ENCODE data around the gene ATP7B. TPM values are rescaled to one million over a fixed set of nuclear protein-coding genes. Genes with fewer than 3 reads are reported as not detected.

ATP7B gene
- total RNA-seq, 2 donors from 2014 or later, result 20.4 to 29.2 TPM

- H3K36me3 Mint-ChIP-seq (ENCODE audit: low read depth), result no peaks in the 10 kb centered on the region
- H3K27me3 Mint-ChIP-seq (ENCODE audit: insufficient read depth), result no peaks in the 10 kb centered on the region
- H3K27ac ChIP-seq (ENCODE audit: low read depth, low read length), result no peak overlapping the region
- no peak for TF ChIP-seq CTCF (conservative IDR thresholded peaks at IDR 0.05)
- H3K4me3 ChIP-seq (ENCODE audit: low read length), result no peak overlapping the region
- no peak overlapping the region for H3K4me3 Mint-ChIP-seq
- no peak overlapping the region for H3K9ac ChIP-seq (ENCODE audit: extremely low read depth, low read length, poor library complexity, severe bottlenecking)
- no peaks in the 10 kb centered on the region for H3K9me3 Mint-ChIP-seq
- no peaks in the 10 kb centered on the region for H3K9me3 ChIP-seq (ENCODE audit: control insufficient read depth, low read length)
- no peaks in the 10 kb centered on the region for H3K36me3 ChIP-seq (ENCODE audit: control insufficient read depth, insufficient read depth, low read length)
- no peaks in the 10 kb centered on the region for H3K4me1 ChIP-seq (ENCODE audit: control insufficient read depth, insufficient read depth, low read length)
- H3K27ac Mint-ChIP-seq, result no peak overlapping the region
- 94% methylated on average over 4 to 6 of the region's 6 CpGs for WGBS, 2 experiments (ENCODE audit: insufficient coverage in 1 of 2, insufficient read length in 1 of 2)
- no peaks in the 10 kb centered on the region for H3K4me1 Mint-ChIP-seq
- no peak for DNase-seq
- peaks cover 2% of the 10 kb centered on the region for H3K27me3 ChIP-seq (ENCODE audit: control insufficient read depth, insufficient read depth, low read length, poor library complexity, severe bottlenecking)
Observed at GRCh38 chr13:51905787-51906186, 105.5 kb downstream of the ATP7B start.

- Mint-ChIP-seq H3K4me3 (no peak overlapping the region), H3K27me3 (ENCODE audit: insufficient read depth) (no peaks in the 10 kb centered on the region), H3K9me3 (no peaks in the 10 kb centered on the region), H3K36me3 (ENCODE audit: low read depth) (no peaks in the 10 kb centered on the region), H3K4me1 (no peaks in the 10 kb centered on the region), H3K27ac (no peak overlapping the region)
- H3K27me3 ChIP-seq (ENCODE audit: control insufficient read depth, insufficient read depth, low read length, poor library complexity, severe bottlenecking), result peaks cover 12% of the 10 kb centered on the region
- no peaks in the 10 kb centered on the region for H3K4me1 ChIP-seq (ENCODE audit: control insufficient read depth, insufficient read depth, low read length)
- H3K9ac ChIP-seq (ENCODE audit: extremely low read depth, low read length, poor library complexity, severe bottlenecking), result no peak overlapping the region
- H3K36me3 ChIP-seq (ENCODE audit: control insufficient read depth, insufficient read depth, low read length), result no peaks in the 10 kb centered on the region
- no peak for TF ChIP-seq CTCF (conservative IDR thresholded peaks at IDR 0.05)
- no peak overlapping the region for H3K27ac ChIP-seq (ENCODE audit: low read depth, low read length)
- DNase-seq, result no peak
- no peaks in the 10 kb centered on the region for H3K9me3 ChIP-seq (ENCODE audit: control insufficient read depth, low read length)
- 95 to 100% methylated on average over 1 to 4 of the region's 4 CpGs for WGBS, 2 experiments (ENCODE audit: insufficient coverage in 1 of 2, insufficient read length in 1 of 2)
- H3K4me3 ChIP-seq (ENCODE audit: low read length), result no peak overlapping the region
Observed at GRCh38 chr13:51902776-51903175, 108.5 kb downstream of the ATP7B start.

- WGBS, 2 experiments (ENCODE audit: insufficient coverage in 1 of 2, insufficient read length in 1 of 2), result 71% methylated on average over 1 of the region's 1 CpG; no CpG with 5 or more reads in 1 of the 2 experiments
- Histone ChIP-seq H3K27ac (ENCODE audit: low read depth, low read length) (no peak overlapping the region), H3K4me3 (ENCODE audit: low read length) (no peak overlapping the region), H3K9ac (ENCODE audit: extremely low read depth, low read length, poor library complexity, severe bottlenecking) (no peak overlapping the region), H3K36me3 (ENCODE audit: control insufficient read depth, insufficient read depth, low read length) (no peaks in the 10 kb centered on the region), H3K9me3 (ENCODE audit: control insufficient read depth, low read length) (no peaks in the 10 kb centered on the region), H3K27me3 (ENCODE audit: control insufficient read depth, insufficient read depth, low read length, poor library complexity, severe bottlenecking) (peaks cover 12% of the 10 kb centered on the region), H3K4me1 (ENCODE audit: control insufficient read depth, insufficient read depth, low read length) (no peaks in the 10 kb centered on the region)
- Mint-ChIP-seq H3K9me3 (no peaks in the 10 kb centered on the region), H3K4me3 (no peak overlapping the region), H3K27ac (no peak overlapping the region), H3K27me3 (ENCODE audit: insufficient read depth) (no peaks in the 10 kb centered on the region), H3K4me1 (no peaks in the 10 kb centered on the region), H3K36me3 (ENCODE audit: low read depth) (no peaks in the 10 kb centered on the region)
- TF ChIP-seq CTCF (conservative IDR thresholded peaks at IDR 0.05), result no peak
- no peak for DNase-seq
Observed at GRCh38 chr13:51900471-51900870, 110.8 kb downstream of the ATP7B start.
